HepG2 (cell line): ENCODE results near the gene CSTB. TPM values are rescaled to one million over a fixed set of nuclear protein-coding genes. Genes with fewer than 3 reads are reported as not detected.
A peak's percentile ranks its signal among the peaks of the same experiment; 100 is the strongest.

ENCODE experiments used
- ATAC-seq: fragments of 200-7000 bp; cut with Tn5 transposase; 3 replicates; pipeline ENCODE4 v1.9.1; 2020; ENCODE audit warnings: mild to moderate bottlenecking, moderate library complexity
- BruUV-seq: library from RNA; stranded (reverse); fragments of 400-500 nt; replicated peaks from 2 replicates; lab custom pipeline; 2021; lab: Mats Ljungman, UMichigan
- CTCF ChIA-PET: fragments of 300-600 bp; formaldehyde crosslinking; extraction: SDS; loops from one replicate; lab custom pipeline; 2021; ENCODE audit warnings: low total read pairs, inconsistent platforms, low intra/inter-chr PET ratio; lab: Yijun Ruan, JAX
- POLR2A ChIA-PET: fragments of 350-600 bp; sonication (Branson Sonifier 250); formaldehyde crosslinking; loops from one replicate; lab custom pipeline; 2020; ENCODE audit warnings: antibody characterized with exemption, inconsistent platforms; lab: Yijun Ruan, JAX
- DNase-seq: peaks from one replicate; pipeline ENCODE4 v3.0.0-alpha.2; 2015; ENCODE audit warnings: low spot score
- FAIRE-seq: peaks from 3 replicates; lab custom pipeline; 2011; peaks lifted over from hg19 to GRCh38; lab: Jason Lieb, UNC
- H2AFZ ChIP-seq: one replicate; pipeline ENCODE4 v1.6.1; 2011; ENCODE audit warnings: low read length, inconsistent platforms
- H3K27ac ChIP-seq: fragments of 300-600 bp; 3 replicates; pipeline ENCODE4 v1.8.0; 2011; ENCODE audit warnings: mixed run types, mild to moderate bottlenecking, mixed read lengths, low read length, inconsistent platforms; ENCODE audit not compliant: insufficient read depth; ENCODE audit errors: extremely low read length
- H3K27me3 ChIP-seq, 2 experiments: fragments of 200-600 bp in 1 of 2; 2 replicates in 1 of 2; 3 replicates in 1 of 2; pipeline versions ENCODE4 v1.6.0 to v1.8.0; 2011; ENCODE audit warnings: low read length in 2 of 2, mild to moderate bottlenecking in 2 of 2, moderate library complexity in 2 of 2, inconsistent platforms in 1 of 2; ENCODE audit not compliant: insufficient read depth in 2 of 2, control insufficient read depth in 1 of 2
- H3K36me3 ChIP-seq, 2 experiments: fragments of 200-600 bp in 1 of 2; replicated peaks in 1 of 2; 2 replicates in 1 of 2; 3 replicates in 1 of 2; pipeline versions ENCODE4 v1.5.1 to v1.8.0; 2011; ENCODE audit warnings: low read length in 2 of 2, inconsistent platforms in 1 of 2; ENCODE audit not compliant: insufficient read depth in 2 of 2, control insufficient read depth in 1 of 2
- H3K4me1 ChIP-seq: 2 replicates; pipeline ENCODE4 v1.5.1; 2012; ENCODE audit warnings: low read length, inconsistent platforms; ENCODE audit not compliant: insufficient read depth
- H3K4me2 ChIP-seq: 2 replicates; pipeline ENCODE4 v1.6.0; 2011; ENCODE audit warnings: low read depth, low read length, inconsistent platforms
- H3K4me3 ChIP-seq, 3 experiments: fragments of 200-600 bp in 1 of 3; sonication (generic), shearing (Covaris generic) in 1 of 3; replicated peaks in 1 of 3; 2 replicates each; pipeline ENCODE4 v1.5.1; 2011 to 2016; ENCODE audit warnings: low read length in 3 of 3, inconsistent platforms in 2 of 3, low read depth in 2 of 3, mild to moderate bottlenecking in 2 of 3, control low read depth in 1 of 3, mixed read lengths in 1 of 3; ENCODE audit not compliant: insufficient read depth in 1 of 3
- H3K79me2 ChIP-seq: one replicate; pipeline ENCODE4 v1.6.1; 2011; ENCODE audit warnings: low read length, inconsistent platforms; ENCODE audit not compliant: insufficient read depth
- H3K9ac ChIP-seq: 2 replicates; pipeline ENCODE4 v1.6.0; 2011; ENCODE audit warnings: mild to moderate bottlenecking, low read depth, low read length, inconsistent platforms; ENCODE audit not compliant: insufficient read depth
- H3K9me3 ChIP-seq: 2 replicates; pipeline ENCODE4 v1.5.1; 2012; ENCODE audit warnings: mild to moderate bottlenecking, low read length
- H4K20me1 ChIP-seq: 2 replicates; pipeline ENCODE4 v1.6.0; 2011; ENCODE audit warnings: inconsistent platforms, mild to moderate bottlenecking, low read length, moderate library complexity; ENCODE audit not compliant: insufficient read depth
- AGO2 ChIP-seq: fragments of 200-400 bp; formaldehyde crosslinking; optimal IDR thresholded peaks from 2 replicates; pipeline ENCODE3; 2017; ENCODE audit warnings: mild to moderate bottlenecking, low read depth, low read length, moderate library complexity
- AKAP8 ChIP-seq: sonication (generic); formaldehyde crosslinking; IDR thresholded peaks from 2 replicates; pipeline ENCODE4 v1.5.1; 2020; ENCODE audit warnings: mild to moderate bottlenecking, missing genetic modification reagents
- ARNT2 ChIP-seq: sonication (generic); formaldehyde crosslinking; IDR thresholded peaks from 2 replicates; pipeline ENCODE4 v1.8.0; 2022; ENCODE audit warnings: mild to moderate bottlenecking, low read depth, missing genetic modification reagents, moderate library complexity
- CREB3 ChIP-seq: sonication (generic); formaldehyde crosslinking; IDR thresholded peaks from 2 replicates; pipeline ENCODE4 v1.5.0; 2020; ENCODE audit warnings: missing genetic modification reagents
- EZH2 ChIP-seq: conservative IDR thresholded peaks from 2 replicates; pipeline ENCODE4 v1.6.1; 2012; ENCODE audit warnings: mild to moderate bottlenecking, low read depth, low read length, moderate library complexity
- HDAC6 ChIP-seq: fragments of 200-600 bp; sonication (generic); IDR thresholded peaks from 2 replicates; pipeline ENCODE4 v1.7.0; 2017; ENCODE audit warnings: mild to moderate bottlenecking, antibody characterized with exemption, low read length, low read depth
- KDM1A ChIP-seq: IDR thresholded peaks from 2 replicates; pipeline ENCODE4 v1.6.1; 2016; ENCODE audit warnings: missing compliant biosample characterization
- SP5 ChIP-seq: IDR thresholded peaks from 2 replicates; pipeline ENCODE4 v1.6.1; 2016; ENCODE audit warnings: low read depth, borderline replicate concordance
- ZNF276 ChIP-seq: sonication (generic); formaldehyde crosslinking; IDR thresholded peaks from 2 replicates; pipeline ENCODE4 v1.4.0; 2020; ENCODE audit warnings: mild to moderate bottlenecking, low read depth, missing genetic modification reagents
- ZNF784 ChIP-seq: sonication (generic); formaldehyde crosslinking; IDR thresholded peaks from 2 replicates; pipeline ENCODE4 v1.5.1; 2020; ENCODE audit warnings: missing genetic modification reagents, mild to moderate bottlenecking, borderline replicate concordance
- WGBS: methylation state at CpG from one replicate; pipeline ENCODE4 v1.1.6; 2017; ENCODE audit warnings: low lambda C conversion rate; 5-methylcytosine and 5-hydroxymethylcytosine counted together
- in situ Hi-C: cut with HindIII; loops from 2 replicates; pipeline ENCODE4 v1.10.0; 2017; ENCODE audit warnings: low pct_unique_long_range_greater_than_20kb; ENCODE audit not compliant: extremely low pct_ligation_motif_present
- intact Hi-C: fragments of 100-400 bp; cut with micrococcal nuclease; formaldehyde crosslinking; loops from one replicate; pipeline ENCODE4 v1.10.0; 2022; ENCODE audit not compliant: unreplicated experiment
- polyA plus RNA-seq, 8 experiments: library from polyadenylated mRNA; depleted of rRNA in 3 of 8; stranded (reverse) in 7 of 8; unstranded in 1 of 8; fragments of >200 nt; fragmentation: Illumina TruSeq in 4 of 8; extraction: Trizol in 4 of 8; gene quantifications; 2 replicates each; pipeline versions ENCODE4 v1.2.1 to v1.2.3, GENCODE V29; 2011 to 2016; ENCODE audit warnings: low read depth in 4 of 8, missing spikeins in 1 of 8, mixed read lengths in 1 of 8; ENCODE audit not compliant: insufficient read depth in 1 of 8
- total RNA-seq, 5 experiments: library from RNA; depleted of rRNA; stranded (reverse); fragments of >200 nt; fragmentation: Illumina TruSeq; extraction: Trizol; gene quantifications; 2 replicates each; pipeline ENCODE4 v1.2.3, GENCODE V29; 2016; ENCODE audit warnings: low read depth in 1 of 5
- TF ChIP-seq, protein P1 (sequence below): IDR thresholded peaks from 2 replicates; pipeline ENCODE4 v1.6.1; 2016; ENCODE audit warnings: low read depth

Gene CSTB
- total and polyA plus RNA-seq, 2 of the 13 experiments (the other 11 are each of a cell fraction or from before 2014, with no cell fraction given) = 11.7 to 94.1 TPM

DNA sequence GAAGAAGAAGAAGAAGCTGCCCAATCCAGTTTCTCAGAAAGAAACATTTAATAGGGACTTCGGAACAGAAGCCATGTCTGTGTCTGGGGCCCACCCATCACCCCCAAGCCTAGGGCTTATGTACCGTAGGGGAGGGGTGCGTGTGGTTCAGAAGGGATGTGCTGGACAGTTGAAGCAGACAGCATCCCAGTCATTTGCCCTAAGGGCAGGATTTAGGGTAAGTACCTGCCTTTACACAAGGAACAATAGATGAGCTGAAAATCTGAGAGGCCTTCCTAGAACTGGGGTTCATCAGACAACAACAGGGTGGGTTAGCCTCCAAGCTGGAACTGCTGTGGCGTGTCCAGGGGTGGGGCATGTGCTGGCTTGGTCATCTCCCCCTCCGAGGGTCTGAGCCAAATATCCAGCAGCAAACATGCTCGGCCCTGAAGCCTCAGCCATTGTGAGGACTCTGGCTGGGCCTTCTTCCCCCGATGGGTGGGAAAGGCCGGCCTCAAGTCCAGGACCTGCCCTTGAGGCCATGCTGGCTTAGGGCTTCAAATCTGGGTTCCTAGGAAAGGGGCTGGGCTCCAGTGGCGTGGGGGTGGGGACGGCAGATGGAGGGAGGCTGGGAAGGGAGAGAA lies 12.1 kb downstream of the CSTB start:
- Histone ChIP-seq H3K9me3 (no peaks in the 10 kb centered on the region), H3K9ac (no peak overlapping the region), H4K20me1 (no peaks in the 10 kb centered on the region), H3K27ac (no peak overlapping the region), H3K36me3 (peaks cover 3 to 7% of the 10 kb centered on the region in 2 experiments; a peak in 4 of 5 replicates), H3K4me3 (no peak overlapping the region), H2AFZ (no peak overlapping the region), H3K4me1 (peaks cover 24% of the 10 kb centered on the region), H3K79me2 (no peaks in the 10 kb centered on the region)
- BruUV-seq = no TSS peak
- WGBS = 96% methylated on average over 7 of the region's 10 CpGs
- ATAC-seq = no peak
- no peak for DNase-seq
- in situ Hi-C loops = no loop called here
- intact Hi-C loops = no loop called here
- ChIA-PET CTCF (no interaction called here), POLR2A (no interaction called here)
- TF ChIP-seq AGO2 (peak; percentile 55), AKAP8 (CRISPR knock-in tag) (peak; percentile 51; the same call in 1 of the 2 replicates), ARNT2 (CRISPR knock-in tag) (no peak)
- TF ChIP-seq, all 625 proteins: peak for 2
- no peaks in the 10 kb centered on the region for H3K27me3 ChIP-seq
- FAIRE-seq = no peak
- H3K4me2 ChIP-seq = no peak overlapping the region

DNA sequence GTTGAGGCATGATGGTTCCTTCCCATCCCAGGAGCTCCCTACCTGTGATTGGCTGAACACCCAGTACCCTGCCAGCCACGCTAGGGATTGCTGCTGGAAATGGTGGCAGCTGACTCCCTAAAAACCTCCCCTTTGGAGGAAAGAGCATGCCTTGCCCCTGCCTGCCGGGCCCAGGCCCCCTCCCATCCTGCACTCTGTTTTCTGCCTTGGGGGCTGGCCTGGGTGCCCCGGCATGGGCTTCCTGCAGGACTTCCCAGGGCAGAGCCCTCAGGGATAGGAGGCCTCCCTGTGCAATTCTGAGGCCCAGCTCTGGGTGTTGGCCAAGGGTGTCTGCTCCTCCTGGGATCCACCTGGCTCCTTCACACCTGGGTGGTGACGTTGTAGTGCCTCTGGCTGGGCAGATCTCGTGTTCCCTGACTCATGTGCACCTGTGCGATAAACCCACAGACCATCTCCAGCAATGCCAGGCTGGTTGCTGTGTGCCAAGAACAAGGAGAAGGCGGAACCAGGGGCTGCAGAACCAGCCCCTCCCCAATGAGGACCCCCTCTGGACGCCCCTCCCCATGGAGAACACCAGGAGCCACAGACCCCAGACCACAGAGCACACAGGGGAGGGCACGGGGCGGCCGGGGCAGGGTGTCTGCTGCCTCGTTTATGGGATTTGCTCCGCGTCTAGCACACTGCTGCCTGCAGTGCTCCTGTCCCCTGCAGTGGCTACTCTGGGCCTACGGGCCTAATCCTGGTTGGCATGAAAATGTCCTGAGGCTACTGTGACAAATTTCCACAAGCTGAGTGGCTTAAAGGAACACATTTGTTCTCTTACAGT lies 13.6 kb downstream of the CSTB start:
- no peaks in the 10 kb centered on the region for H4K20me1 ChIP-seq
- H3K4me1 ChIP-seq = peaks cover 11% of the 10 kb centered on the region
- 96% methylated on average over 10 of the region's 15 CpGs for WGBS
- H3K79me2 ChIP-seq = no peaks in the 10 kb centered on the region
- in situ Hi-C loops = no loop called here
- H3K27me3 ChIP-seq = no peaks in the 10 kb centered on the region
- BruUV-seq = no TSS peak
- no peak overlapping the region for H3K27ac ChIP-seq
- H3K9ac ChIP-seq = no peak overlapping the region
- ChIA-PET POLR2A (no interaction called here), CTCF (no interaction called here)
- H3K4me3 ChIP-seq = no peak overlapping the region
- no peak overlapping the region for H3K4me2 ChIP-seq
- no peaks in the 10 kb centered on the region for H3K9me3 ChIP-seq
- peaks cover 3 to 11% of the 10 kb centered on the region in 2 experiments; a peak in 4 of 5 replicates for H3K36me3 ChIP-seq
- DNase-seq (no peak), FAIRE-seq (no peak), ATAC-seq (no peak)
- intact Hi-C loops = no loop called here
- no peak overlapping the region for H2AFZ ChIP-seq
- TF ChIP-seq HDAC6 = no peak
- no peak for TF ChIP-seq KDM1A (CRISPR knock-in tag)
- no peak for TF ChIP-seq ZNF276 (CRISPR knock-in tag)
- TF ChIP-seq ZNF784 = no peak
- TF ChIP-seq, protein P1, sequence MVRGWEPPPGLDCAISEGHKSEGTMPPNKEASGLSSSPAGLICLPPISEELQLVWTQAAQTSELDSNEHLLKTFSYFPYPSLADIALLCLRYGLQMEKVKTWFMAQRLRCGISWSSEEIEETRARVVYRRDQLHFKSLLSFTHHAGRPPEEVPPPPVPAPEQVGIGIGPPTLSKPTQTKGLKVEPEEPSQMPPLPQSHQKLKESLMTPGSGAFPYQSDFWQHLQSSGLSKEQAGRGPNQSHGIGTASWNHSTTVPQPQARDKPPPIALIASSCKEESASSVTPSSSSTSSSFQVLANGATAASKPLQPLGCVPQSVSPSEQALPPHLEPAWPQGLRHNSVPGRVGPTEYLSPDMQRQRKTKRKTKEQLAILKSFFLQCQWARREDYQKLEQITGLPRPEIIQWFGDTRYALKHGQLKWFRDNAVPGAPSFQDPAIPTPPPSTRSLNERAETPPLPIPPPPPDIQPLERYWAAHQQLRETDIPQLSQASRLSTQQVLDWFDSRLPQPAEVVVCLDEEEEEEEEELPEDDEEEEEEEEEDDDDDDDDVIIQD = no peak
- TF ChIP-seq CREB3 = no peak
- TF ChIP-seq EZH2 = no peak
- no peak for TF ChIP-seq SP5 (CRISPR knock-in tag)
